Neuronal stem cell (in vitro differentiated cells): ENCODE data around the gene CAP1.

ENCODE experiments used
- DNase-seq: peaks from one replicate; pipeline ENCODE4 v3.0.0-alpha.2; 2013; ENCODE audit warnings: low spot score
- H2AFZ ChIP-seq: one replicate; pipeline ENCODE4 v1.6.1; 2013; ENCODE audit warnings: mild to moderate bottlenecking, low read length, inconsistent platforms
- H2AK5ac ChIP-seq: 2 replicates; pipeline ENCODE4 v1.6.1; 2013; ENCODE audit warnings: low read depth, mild to moderate bottlenecking, inconsistent platforms, low read length, moderate library complexity, mixed read lengths
- H2BK120ac ChIP-seq: 2 replicates; pipeline ENCODE4 v1.6.1; 2013; ENCODE audit warnings: low read depth, mild to moderate bottlenecking, inconsistent platforms, low read length, moderate library complexity, mixed read lengths
- H2BK12ac ChIP-seq: one replicate; pipeline ENCODE4 v1.6.1; 2013; ENCODE audit warnings: low read length, inconsistent platforms
- H2BK15ac ChIP-seq: 2 replicates; pipeline ENCODE4 v1.6.1; 2013; ENCODE audit warnings: mild to moderate bottlenecking, low read length, inconsistent platforms, mixed read lengths
- H2BK5ac ChIP-seq: one replicate; pipeline ENCODE4 v1.6.1; 2013; ENCODE audit warnings: inconsistent platforms, mild to moderate bottlenecking, low read length, moderate library complexity
- H3K14ac ChIP-seq: one replicate; pipeline ENCODE4 v1.6.1; 2013; ENCODE audit warnings: low read length, inconsistent platforms
- H3K18ac ChIP-seq: 2 replicates; pipeline ENCODE4 v1.6.1; 2013; ENCODE audit warnings: low read length, inconsistent platforms
- H3K23ac ChIP-seq: 2 replicates; pipeline ENCODE4 v1.6.1; 2013; ENCODE audit warnings: low read depth, mild to moderate bottlenecking, mixed read lengths, low read length, inconsistent platforms; ENCODE audit not compliant: poor library complexity
- H3K27ac ChIP-seq: replicated peaks from 3 replicates; pipeline ENCODE4 v1.5.1; 2013; ENCODE audit warnings: low read length, inconsistent platforms
- H3K27me3 ChIP-seq, 3 experiments: 2 replicates each; pipeline ENCODE4 v1.6.1; 2013; ENCODE audit warnings: low read length in 3 of 3, mild to moderate bottlenecking in 2 of 3, inconsistent platforms in 1 of 3, low read depth in 1 of 3, mixed read lengths in 1 of 3, moderate library complexity in 1 of 3; ENCODE audit not compliant: control insufficient read depth in 3 of 3, insufficient read depth in 3 of 3
- H3K36me3 ChIP-seq, 2 donors: replicated peaks in 1 of 2; 2 replicates each; pipeline ENCODE4 v1.6.1; 2013; ENCODE audit warnings: low read length in 2 of 2; ENCODE audit not compliant: control insufficient read depth in 2 of 2, insufficient read depth in 2 of 2
- H3K4ac ChIP-seq: 2 replicates; pipeline ENCODE4 v1.6.1; 2013; ENCODE audit warnings: inconsistent platforms, mild to moderate bottlenecking, low read length, moderate library complexity
- H3K4me1 ChIP-seq, 2 donors: 1 replicate in 1 of 2; 2 replicates in 1 of 2; pipeline ENCODE4 v1.6.1; 2013; ENCODE audit warnings: low read length in 2 of 2, low read depth in 1 of 2; ENCODE audit not compliant: control insufficient read depth in 2 of 2, insufficient read depth in 1 of 2
- H3K4me2 ChIP-seq: one replicate; pipeline ENCODE4 v1.6.1; 2013; ENCODE audit warnings: mild to moderate bottlenecking, low read length, inconsistent platforms; ENCODE audit not compliant: insufficient read depth, poor library complexity, severe bottlenecking
- H3K4me3 ChIP-seq, 2 donors: 2 replicates each; pipeline ENCODE4 v1.5.1; 2013; ENCODE audit warnings: low read length in 2 of 2, mild to moderate bottlenecking in 2 of 2, inconsistent platforms in 1 of 2, moderate library complexity in 1 of 2
- H3K79me1 ChIP-seq: one replicate; pipeline ENCODE4 v1.6.1; 2013; ENCODE audit warnings: low read depth, mild to moderate bottlenecking, inconsistent platforms, low read length, moderate library complexity
- H3K9ac ChIP-seq: one replicate; pipeline ENCODE4 v1.6.1; 2013; ENCODE audit warnings: mild to moderate bottlenecking, low read depth, low read length, inconsistent platforms; ENCODE audit not compliant: poor library complexity
- H3K9me3 ChIP-seq, 2 donors: replicated peaks in 1 of 2; 2 replicates each; pipeline versions ENCODE3 to v1.6.1; 2013; ENCODE audit warnings: low read length in 2 of 2, mild to moderate bottlenecking in 2 of 2, inconsistent platforms in 1 of 2, low read depth in 1 of 2, mixed read lengths in 1 of 2, moderate library complexity in 1 of 2; ENCODE audit not compliant: control insufficient read depth in 2 of 2, insufficient read depth in 1 of 2
- H4K8ac ChIP-seq: one replicate; pipeline ENCODE4 v1.6.1; 2013; ENCODE audit warnings: low read depth, mild to moderate bottlenecking, inconsistent platforms, low read length, moderate library complexity
- H4K91ac ChIP-seq: one replicate; pipeline ENCODE4 v1.6.1; 2013; ENCODE audit warnings: low read length, low read depth, mild to moderate bottlenecking, inconsistent platforms; ENCODE audit not compliant: poor library complexity
- WGBS, 2 donors: extraction: QIAGEN DNeasy Blood & Tissue Kit; methylation state at CpG; one replicate each; pipeline ENCODE4 v1.1.7; 2013; ENCODE audit warnings: missing lambda C conversion rate in 2 of 2, mixed read lengths in 1 of 2; ENCODE audit not compliant: insufficient read length in 2 of 2, insufficient replicate concordance in 1 of 2; ENCODE audit errors: extremely low coverage in 2 of 2; 5-methylcytosine and 5-hydroxymethylcytosine counted together

The CAP1 gene

DNA sequence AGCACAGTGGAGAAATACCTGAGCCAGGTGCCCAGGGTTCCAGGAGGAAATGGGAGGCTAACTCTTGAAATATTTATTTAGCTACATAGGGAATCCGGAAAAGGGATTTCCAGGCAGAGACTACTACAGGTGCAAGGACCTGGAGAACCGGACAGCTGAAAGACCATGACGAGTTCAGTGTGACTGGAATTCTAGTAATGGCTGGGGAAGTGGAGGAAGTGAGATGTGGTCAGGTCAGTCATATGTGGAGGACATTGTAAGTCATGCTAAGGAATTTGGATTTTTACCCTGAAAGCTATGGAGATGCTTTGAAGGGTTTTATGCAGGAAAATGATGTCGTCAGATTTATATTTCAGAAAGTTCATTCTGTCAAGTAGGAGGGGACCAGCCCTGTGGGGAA lies 1.8 kb downstream of the CAP1 start:
- Histone ChIP-seq H3K18ac (no peak overlapping the region), H3K4me2 (no peak overlapping the region), H3K4me3 (no peak overlapping the region), H3K27ac (no peak overlapping the region), H3K9ac (no peak overlapping the region), H4K8ac (no peak overlapping the region), H3K36me3 (peaks cover 0 to 31% of the 10 kb centered on the region in 2 donors), H3K4ac (no peak overlapping the region), H2AFZ (no peak overlapping the region), H3K27me3 (no peaks in the 10 kb centered on the region), H3K23ac (no peak overlapping the region), H3K79me1 (peaks cover 1% of the 10 kb centered on the region), H2BK12ac (no peak overlapping the region), H2BK5ac (no peak overlapping the region), H3K14ac (no peak overlapping the region), H4K91ac (no peak overlapping the region), H2AK5ac (no peak overlapping the region), H2BK15ac (no peak overlapping the region), H3K9me3 (no peaks in the 10 kb centered on the region), H3K4me1 (peaks cover 4 to 13% of the 10 kb centered on the region in 2 donors), H2BK120ac (no peak overlapping the region)
- no peak for DNase-seq
- WGBS, 2 donors = no CpG with 5 or more reads among the region's 4 CpGs

DNA sequence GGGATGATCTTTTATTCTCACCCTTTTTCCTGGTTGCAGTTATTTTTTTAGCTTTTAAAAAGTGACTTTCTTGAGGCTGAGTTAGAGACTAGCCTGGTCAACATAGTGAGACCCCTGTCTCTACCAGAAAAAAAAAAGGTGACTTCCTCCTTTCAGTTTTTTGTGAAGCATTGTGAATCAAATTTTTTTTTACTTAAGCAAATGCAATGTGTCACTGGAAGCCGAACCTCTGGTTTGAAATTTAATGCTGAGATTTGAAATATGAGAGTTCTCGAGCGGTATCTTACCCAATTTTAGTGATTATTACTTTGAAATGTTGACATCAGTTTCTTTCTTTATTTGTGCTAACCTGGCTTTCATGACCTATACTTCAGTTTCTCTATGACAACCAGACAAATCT lies 3.6 kb downstream of the CAP1 start:
- no CpG with 5 or more reads among the region's 3 CpGs for WGBS, 2 donors
- Histone ChIP-seq H3K18ac (no peak overlapping the region), H3K36me3 (peaks cover 0 to 43% of the 10 kb centered on the region in 2 donors), H3K14ac (no peak overlapping the region), H2BK12ac (no peak overlapping the region), H3K9me3 (no peaks in the 10 kb centered on the region), H4K91ac (no peak overlapping the region), H3K23ac (no peak overlapping the region), H2BK120ac (no peak overlapping the region), H3K9ac (no peak overlapping the region), H3K4ac (no peak overlapping the region), H3K4me2 (no peak overlapping the region), H3K27ac (no peak overlapping the region), H3K4me1 (peaks cover 4 to 9% of the 10 kb centered on the region in 2 donors), H4K8ac (no peak overlapping the region), H2BK15ac (no peak overlapping the region), H3K27me3 (no peaks in the 10 kb centered on the region), H2AK5ac (no peak overlapping the region), H2AFZ (no peak overlapping the region), H3K4me3 (no peak overlapping the region), H3K79me1 (peaks cover 1% of the 10 kb centered on the region), H2BK5ac (no peak overlapping the region)
- no peak for DNase-seq

DNA sequence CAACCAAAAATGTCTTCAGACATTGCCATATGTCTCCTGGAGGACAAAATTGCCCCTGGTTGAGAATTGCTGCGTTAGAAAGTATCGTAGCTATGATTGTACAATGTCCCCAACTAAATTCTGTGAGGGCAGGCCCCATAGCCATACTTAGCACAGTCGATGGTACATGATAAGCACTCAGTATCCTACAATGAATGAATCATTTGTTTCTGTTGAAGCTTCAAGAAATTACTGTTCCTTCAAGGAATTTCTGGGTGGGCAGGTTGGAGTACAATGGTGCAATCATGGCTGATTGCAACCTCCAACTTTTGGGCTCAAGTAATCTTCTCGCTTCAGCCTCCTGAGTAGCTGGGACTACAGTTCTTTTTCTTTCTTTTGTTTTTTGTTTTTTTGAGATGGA lies 4.7 kb downstream of the CAP1 start:
- H3K36me3 ChIP-seq = peaks cover 0 to 53% of the 10 kb centered on the region in 2 donors

DNA sequence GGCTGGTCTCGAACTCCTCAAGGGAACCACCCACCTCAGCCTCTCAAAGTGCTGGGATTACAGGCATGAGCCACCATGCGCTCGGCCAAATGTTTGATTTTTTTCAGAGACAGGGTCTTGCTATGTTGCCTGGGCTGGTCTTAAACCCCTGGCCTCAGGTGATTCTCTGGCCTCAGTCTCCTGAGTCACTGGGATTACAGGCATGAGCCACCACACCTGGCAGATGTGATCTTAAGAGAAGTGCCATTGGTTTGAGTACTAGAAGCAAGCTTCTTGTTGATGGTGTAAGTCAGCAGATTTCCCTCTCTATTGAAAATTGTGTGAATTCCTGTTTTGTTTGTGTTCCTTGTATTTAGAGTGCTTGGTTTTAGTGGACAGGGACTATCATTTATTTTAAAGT lies 5.2 kb downstream of the CAP1 start:
- Histone ChIP-seq H3K36me3 (peaks cover 0 to 56% of the 10 kb centered on the region in 2 donors), H2BK120ac (no peak overlapping the region), H2BK12ac (no peak overlapping the region), H3K9ac (no peak overlapping the region), H3K27me3 (no peaks in the 10 kb centered on the region), H3K23ac (no peak overlapping the region), H3K4me1 (peaks cover 4 to 6% of the 10 kb centered on the region in 2 donors), H2AFZ (no peak overlapping the region), H2BK15ac (no peak overlapping the region), H3K4ac (no peak overlapping the region), H3K4me2 (no peak overlapping the region), H3K4me3 (no peak overlapping the region), H2AK5ac (no peak overlapping the region), H3K27ac (no peak overlapping the region), H2BK5ac (no peak overlapping the region), H4K91ac (no peak overlapping the region), H3K18ac (no peak overlapping the region), H4K8ac (no peak overlapping the region), H3K79me1 (peaks cover 1% of the 10 kb centered on the region), H3K14ac (no peak overlapping the region), H3K9me3 (no peaks in the 10 kb centered on the region)
- no peak for DNase-seq
- WGBS, 2 donors = no CpG with 5 or more reads among the region's 3 CpGs

More for the DNA sequence above, 4.7 kb downstream of the CAP1 start:
- Histone ChIP-seq H3K4me2 (no peak overlapping the region), H3K27me3 (no peaks in the 10 kb centered on the region), H2BK12ac (no peak overlapping the region), H3K4ac (no peak overlapping the region), H3K27ac (no peak overlapping the region), H3K9me3 (no peaks in the 10 kb centered on the region), H2BK15ac (no peak overlapping the region), H3K18ac (no peak overlapping the region), H2AFZ (no peak overlapping the region), H2AK5ac (no peak overlapping the region), H3K9ac (no peak overlapping the region), H2BK5ac (no peak overlapping the region), H3K79me1 (peaks cover 1% of the 10 kb centered on the region), H2BK120ac (no peak overlapping the region), H3K4me1 (peaks cover 4 to 6% of the 10 kb centered on the region in 2 donors), H3K4me3 (no peak overlapping the region), H3K23ac (no peak overlapping the region), H3K14ac (no peak overlapping the region), H4K8ac (no peak overlapping the region), H4K91ac (no peak overlapping the region)
- DNase-seq = no peak
- WGBS, 2 donors = no CpG with 5 or more reads among the region's 4 CpGs
